GM19193 (cell line): ENCODE measurements around the gene CDC26.

Experiments
- POLR2A ChIP-seq: IDR thresholded peaks from 4 replicates; pipeline ENCODE4 v1.6.1; 2011; ENCODE audit not compliant: insufficient read depth, insufficient read length; ENCODE audit errors: extremely low read depth

Gene CDC26

DNA sequence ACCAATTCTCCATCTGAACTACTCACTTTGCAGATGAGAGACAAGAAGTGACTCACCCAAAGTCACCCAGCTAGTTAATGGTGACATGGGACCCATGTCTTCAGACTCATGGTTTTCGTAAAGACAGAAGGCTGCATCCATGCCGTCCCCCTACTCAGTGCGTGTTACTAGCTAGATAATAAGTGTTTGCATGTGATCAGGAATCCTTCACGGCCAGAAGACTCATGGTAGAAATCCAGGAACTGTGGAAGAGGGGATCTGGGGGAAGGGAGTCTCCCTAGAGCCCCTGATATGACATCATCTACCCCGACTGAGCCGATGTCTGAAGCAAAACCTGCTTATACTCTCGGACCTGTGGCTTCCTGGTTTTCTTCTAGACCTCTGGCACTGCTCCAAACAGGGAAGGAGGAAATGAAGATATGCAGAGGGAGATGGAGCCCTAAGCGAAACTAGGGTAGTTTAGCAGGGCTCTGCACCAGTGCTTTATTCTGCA, 24.5 kb upstream of the CDC26 start:
- no peak for TF ChIP-seq POLR2A

DNA sequence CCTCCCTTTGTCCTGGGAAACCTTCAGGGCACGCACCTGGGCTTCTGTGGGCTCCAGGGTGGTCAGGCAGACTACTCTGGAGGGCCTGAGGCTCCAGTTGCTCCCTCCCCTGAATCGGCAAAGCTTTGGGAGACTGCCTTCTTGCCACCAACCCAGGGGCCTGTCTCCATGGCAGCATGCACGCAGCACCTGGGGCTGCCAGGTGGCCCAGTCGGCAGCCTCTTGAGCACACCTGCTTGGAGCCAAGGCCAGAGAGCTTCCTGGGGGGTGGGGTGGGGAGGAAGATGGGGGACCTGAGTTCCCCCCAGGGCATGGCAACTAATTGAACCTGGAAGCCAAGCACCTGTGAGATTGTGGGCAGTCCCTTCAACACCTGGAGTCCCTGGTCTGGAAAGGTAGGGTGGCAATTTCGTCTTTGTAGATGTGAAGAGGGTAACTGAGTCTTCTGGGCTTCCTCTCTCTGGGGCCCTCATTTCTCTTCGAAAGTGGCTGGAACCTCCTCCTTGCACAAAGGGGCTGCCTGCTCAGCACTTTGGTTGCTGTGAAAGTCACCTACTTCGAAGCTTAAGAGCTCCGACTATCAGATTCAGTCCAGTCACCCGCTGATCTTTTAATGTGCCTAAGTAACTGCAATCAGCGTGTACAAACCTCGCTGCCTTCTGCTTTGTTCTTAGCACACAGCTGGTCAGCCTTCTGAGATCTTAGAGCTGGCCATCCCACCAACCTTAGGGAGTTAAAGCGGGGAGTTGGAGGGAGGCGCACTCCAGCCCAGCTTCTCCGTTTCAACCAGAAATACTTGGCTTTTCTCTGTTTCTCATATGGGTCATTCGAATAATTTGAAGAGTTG, 23.8 kb upstream of the CDC26 start:
- TF ChIP-seq POLR2A, result no peak

DNA sequence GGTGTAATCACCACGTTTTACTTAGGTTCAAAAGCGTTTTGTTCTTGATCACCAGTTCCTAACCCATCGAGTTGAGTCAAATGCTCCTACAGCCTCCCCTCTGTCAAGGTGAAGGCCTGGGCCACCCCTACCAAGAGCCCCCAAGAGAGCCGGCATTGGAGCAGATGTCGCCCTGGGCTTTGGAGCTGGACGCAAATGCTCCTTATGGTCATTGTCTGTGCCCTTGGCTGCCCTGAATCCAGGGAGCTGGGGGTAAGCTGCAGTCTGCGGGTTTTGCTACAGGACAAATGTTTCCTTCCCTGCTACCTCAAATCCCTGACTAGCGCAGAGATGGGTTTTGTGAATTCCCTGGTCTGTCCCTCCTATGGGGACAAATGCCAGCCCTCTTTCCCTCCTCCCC, 22.9 kb upstream of the CDC26 start:
- TF ChIP-seq POLR2A, result no peak

DNA sequence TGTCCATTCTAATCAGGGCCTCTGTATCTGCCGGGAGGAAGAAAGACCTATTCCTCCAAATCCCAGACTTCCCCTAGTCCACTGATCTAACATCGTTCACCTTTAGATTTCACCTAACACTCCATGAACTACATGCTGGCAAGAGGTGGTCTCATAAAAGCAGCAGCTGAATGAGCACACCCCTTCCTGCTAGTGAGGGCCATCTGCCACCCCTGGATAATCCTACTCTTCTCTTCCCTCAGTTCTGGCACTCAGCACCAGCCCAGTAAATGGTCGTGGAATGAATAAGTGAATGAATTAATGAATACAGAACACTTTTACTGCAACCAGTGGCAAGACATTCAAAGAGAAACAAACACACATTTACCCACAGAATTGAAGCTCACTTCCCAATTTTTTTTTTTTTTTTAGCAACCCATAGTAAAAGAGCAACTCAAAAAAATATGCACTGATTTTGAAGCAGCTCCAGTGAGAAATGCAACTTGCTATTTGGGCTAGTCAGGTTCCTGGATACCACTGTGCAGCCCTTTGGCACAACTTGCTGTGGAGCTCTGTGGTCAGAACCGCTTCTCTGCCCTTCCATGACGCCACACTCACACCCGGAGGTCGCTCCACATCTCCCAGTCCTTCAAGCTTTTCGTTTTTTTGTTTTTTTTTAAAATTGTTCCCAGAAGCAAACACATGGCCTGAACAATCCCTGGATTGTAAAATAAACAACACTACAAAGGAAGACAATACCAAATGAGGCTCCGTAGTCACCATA, 21.6 kb upstream of the CDC26 start:
- TF ChIP-seq POLR2A, result no peak

DNA sequence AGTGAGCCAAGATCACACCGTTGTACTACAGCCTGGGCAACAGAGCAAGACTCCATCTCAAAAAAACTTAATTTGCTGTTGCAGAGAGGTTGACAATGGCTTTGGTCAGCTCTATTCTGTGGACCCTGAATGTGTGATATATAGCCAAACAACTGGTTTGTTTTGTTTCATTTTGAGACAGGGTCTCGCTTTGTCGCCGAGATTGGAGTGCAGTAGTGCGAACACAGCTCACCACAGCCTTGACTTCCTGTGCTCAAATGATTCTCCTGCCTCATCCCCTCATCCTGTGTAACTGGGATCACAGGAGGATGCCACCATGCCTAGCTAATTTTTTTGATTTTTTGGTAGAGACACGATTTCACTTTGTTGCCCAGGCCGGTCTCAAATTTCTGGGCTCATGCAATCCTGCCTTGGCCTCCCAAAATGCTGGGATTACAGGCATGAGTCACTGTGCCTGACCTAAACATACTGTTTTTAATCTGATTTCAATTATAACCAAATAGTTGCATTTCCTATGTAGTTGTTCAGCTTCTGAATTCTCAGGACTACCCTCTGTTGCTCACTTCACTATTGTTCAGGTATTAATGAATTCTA, 18.0 kb upstream of the CDC26 start:
- TF ChIP-seq POLR2A, result no peak

DNA sequence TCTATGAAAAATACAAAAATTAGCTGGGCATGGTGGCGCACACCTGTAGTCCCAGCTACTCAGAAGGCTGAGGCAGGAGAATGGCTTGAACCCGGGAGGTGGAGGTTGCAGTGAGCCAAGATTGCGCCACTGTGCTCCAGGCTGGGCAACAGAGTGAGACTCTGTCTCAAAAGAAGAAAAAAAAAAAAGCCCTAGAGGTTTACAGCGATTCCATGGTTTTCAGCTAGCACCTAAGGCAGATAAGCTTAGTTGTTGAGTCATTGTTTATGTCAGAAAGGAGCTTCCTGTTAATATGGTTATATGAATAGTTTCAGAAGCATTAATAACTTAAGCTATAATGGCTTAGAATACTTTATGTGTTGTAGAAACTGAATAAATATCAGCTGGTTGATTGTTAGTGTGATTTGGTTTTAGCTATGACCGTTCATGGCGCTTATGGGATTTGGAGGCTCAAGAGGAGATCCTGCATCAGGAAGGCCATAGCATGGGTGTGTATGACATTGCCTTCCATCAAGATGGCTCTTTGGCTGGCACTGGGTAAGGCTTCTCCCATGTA, 14.8 kb upstream of the CDC26 start:
- no peak for TF ChIP-seq POLR2A

DNA sequence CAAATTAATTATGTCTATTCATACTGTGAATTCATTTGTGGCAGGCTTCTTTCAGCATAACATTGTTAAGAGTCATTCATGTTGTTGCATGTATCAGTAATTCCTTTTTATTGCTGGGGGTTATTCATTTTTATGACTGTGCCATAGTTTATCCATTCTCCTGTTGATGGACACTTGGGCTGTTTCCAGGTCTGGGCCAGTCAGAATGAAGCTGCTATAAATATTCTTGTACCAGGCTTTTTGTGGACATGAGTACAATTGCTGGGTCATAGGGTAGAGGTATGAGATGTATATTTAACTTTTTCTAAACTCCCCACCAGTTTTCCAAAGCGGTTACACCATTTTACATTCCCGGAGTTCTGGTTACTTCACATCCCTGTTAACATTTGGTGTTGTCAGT, 13.7 kb upstream of the CDC26 start:
- TF ChIP-seq POLR2A, result no peak

DNA sequence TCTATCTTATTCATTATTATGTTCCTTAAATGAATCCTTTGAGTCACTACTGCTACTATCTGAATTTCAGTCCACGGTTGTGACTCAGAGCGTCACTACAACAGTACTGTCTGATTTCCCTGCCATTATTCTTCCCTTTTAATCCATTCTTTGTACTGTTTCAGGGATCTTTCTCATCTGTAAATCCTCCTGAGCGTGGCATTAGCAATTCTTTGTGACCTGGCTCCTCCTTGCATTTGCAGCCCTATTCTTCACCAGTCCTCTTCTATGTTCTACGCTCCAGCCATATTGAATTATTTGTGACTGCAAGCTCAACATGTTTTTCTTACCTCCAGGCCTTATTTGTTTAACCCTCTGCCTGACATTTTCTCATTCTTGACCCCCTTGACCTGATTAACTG, 6.0 kb upstream of the CDC26 start:
- TF ChIP-seq POLR2A, result no peak

DNA sequence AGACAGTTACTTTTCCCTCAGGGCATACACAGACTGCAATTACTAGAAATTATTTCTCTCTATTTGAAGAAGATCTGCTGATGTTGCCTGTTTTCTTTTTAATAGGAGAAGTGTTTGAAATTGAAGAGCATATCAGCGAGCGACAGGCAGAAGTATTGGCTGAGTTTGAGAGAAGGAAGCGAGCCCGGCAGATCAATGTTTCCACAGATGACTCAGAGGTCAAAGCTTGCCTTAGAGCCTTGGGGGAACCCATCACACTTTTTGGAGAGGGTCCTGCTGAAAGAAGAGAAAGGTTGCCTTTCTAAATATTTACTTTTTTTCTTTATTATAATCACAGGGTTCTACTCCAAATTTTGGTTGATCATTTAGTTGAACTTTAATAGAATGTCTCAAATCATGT, 3.5 kb upstream of the CDC26 start:
- TF ChIP-seq POLR2A, result no peak

DNA sequence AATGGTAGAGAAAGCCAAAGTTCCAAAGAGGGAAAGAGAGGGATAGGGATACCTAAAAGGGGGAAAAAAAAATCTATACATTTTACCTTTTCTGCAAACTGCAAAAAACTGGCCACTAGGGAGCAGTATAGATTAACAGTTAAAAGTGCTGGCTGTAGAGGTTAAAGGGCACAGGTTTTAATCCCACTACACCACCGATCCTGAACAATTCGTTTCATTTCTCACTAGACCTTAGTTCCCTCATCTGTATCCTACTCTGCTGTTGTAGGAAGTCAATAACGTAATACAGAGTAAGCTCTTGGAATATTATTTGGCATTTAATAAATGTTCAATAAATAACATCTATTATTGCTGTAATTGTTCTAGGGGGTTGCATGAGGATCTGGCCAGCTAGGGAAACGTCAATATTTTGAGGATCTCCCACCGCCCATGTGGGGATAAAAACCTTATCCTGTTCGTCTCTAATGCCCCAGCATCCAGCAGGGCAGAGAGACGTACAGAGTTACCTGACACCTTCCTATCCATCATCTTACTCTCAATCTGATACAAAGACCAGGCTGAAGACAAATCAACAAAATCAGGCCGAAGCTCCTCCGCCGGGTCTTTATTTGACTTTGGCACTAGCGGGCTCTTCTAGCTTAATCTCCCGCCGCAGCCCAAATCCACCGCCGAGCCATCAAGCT, 757 bp downstream of the CDC26 start:
- TF ChIP-seq POLR2A, result no peak

DNA sequence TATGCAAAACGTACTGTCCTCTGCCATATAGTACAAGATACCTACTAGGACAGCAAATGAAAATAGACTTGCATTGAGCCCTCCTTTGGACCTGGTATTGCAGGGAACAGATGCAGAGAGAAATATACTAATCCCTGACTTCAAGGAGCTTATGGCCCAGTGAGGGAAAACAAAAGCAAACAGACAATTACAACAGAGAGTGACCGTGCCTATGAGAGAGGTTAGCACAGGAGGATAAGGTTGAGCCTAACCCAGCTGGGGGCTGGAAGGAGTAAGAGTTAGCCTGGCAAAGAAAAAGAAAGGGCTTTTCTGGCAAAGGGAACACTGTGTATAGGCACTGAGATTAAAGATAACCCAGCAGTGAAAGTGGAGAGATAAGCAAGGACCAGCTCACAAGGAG, 5.5 kb downstream of the CDC26 start:
- no peak for TF ChIP-seq POLR2A

DNA sequence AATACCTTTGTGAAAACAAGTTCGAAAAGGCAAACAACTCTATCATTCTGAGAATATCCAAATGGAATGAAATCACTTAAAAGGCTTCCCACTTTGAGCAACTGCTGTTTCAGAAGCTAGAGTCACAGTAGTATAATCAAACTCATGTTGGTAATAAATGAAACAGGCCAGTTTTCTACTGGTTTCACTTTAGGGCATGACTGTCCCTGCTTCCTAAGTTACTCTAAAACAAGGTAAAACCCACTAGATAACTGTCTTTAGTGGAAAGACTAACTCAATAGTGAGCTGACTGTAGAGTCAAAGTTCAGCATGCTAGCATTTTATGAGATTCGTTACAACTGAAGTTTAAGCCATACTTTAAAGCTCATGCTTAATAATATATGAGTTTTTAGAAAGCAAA, 6.0 kb downstream of the CDC26 start:
- no peak for TF ChIP-seq POLR2A

DNA sequence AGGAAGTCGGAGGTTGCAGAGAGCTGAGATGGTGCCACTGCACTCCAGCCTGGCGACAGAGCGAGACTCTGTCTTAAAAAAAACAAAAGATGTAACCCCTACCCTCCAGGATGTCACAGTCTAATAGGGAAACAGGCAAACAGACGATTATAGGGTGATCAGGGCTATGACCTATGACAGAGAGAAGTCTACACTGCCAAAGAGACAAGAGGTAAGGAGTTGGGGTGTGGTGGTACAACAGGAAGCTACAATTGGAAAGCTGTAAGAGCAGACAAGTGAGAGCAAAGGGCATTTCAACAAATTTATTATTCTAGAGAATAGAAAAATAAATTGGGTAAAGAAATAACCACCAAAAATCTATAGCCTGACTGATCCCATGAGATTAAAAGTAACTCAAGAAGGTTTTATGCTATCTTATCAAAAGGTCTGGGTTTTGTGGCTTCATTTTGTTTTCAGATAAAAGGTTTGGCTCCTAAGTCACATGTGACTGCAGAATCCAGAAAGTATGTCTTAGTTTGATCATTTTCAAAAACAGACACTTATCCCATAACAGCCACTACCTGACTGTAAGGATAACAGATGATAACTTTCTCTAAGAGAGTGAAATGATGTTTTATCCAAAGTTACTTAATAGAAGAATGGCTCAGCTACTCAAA, 7.3 kb downstream of the CDC26 start:
- no peak for TF ChIP-seq POLR2A

DNA sequence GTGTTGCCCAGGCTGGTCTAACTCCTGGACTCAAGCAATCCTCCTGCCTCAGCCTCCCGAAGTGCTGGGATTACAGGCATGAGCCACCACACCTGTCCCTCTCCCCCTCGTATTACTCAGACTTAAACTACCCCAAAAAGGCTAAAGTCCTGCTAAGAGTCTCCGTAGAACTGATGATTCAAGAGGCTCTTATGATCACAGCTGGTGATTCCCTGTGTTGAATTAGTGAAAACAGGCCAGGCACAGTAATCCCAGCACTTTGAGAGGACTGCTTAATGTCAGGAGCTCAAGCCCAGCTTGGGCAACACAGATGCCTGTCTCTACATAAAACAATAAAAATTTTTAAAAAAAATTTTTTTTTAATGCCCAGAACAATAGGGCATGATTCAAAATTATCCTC, 9.2 kb downstream of the CDC26 start:
- TF ChIP-seq POLR2A, result no peak
